Activated B cell treated with CpG ODN at 0.5 μM for 24 hours (primary cell): ENCODE measurements around the gene CCDC50. TPM values are rescaled to one million over a fixed set of nuclear protein-coding genes. Genes with fewer than 3 reads are reported as not detected.

Experiments used
- ATAC-seq: fragments of 200-7000 bp; cut with Tn5 transposase; one replicate; pipeline ENCODE4 v1.10.0; 2021; ENCODE audit warnings: low read depth, mild to moderate bottlenecking, moderate library complexity
- CTCF ChIA-PET: fragments of 350-600 bp; sonication (Branson Sonifier 250); formaldehyde crosslinking; loops from one replicate; lab custom pipeline; 2021; ENCODE audit warnings: antibody characterized with exemption; lab: Charles Lee
- POLR2A ChIA-PET: fragments of 350-600 bp; sonication (Branson Sonifier 250); formaldehyde crosslinking; loops from one replicate; lab custom pipeline; 2021; ENCODE audit warnings: antibody characterized with exemption; lab: Charles Lee
- DNase-seq: peaks from one replicate; pipeline ENCODE4 v3.0.0; 2022
- H3K27ac Mint-ChIP-seq: one replicate; pipeline ENCODE4 v1.8.0; 2020; ENCODE audit warnings: mixed read lengths
- H3K27me3 Mint-ChIP-seq: one replicate; pipeline ENCODE4 v1.8.0; 2021; ENCODE audit warnings: mixed read lengths
- H3K36me3 Mint-ChIP-seq: one replicate; pipeline ENCODE4 v1.8.0; 2021; ENCODE audit warnings: low read depth, mixed read lengths
- H3K4me1 Mint-ChIP-seq: one replicate; pipeline ENCODE4 v1.8.0; 2021; ENCODE audit warnings: mixed read lengths
- H3K4me3 Mint-ChIP-seq: one replicate; pipeline ENCODE4 v1.8.0; 2020; ENCODE audit warnings: mild to moderate bottlenecking, mixed read lengths
- H3K9me3 Mint-ChIP-seq: one replicate; pipeline ENCODE4 v1.8.0; 2020; ENCODE audit warnings: mixed read lengths
- intact Hi-C: fragments of 100-400 bp; cut with micrococcal nuclease; formaldehyde crosslinking; loops from one replicate; pipeline ENCODE4 v1.15.1; 2024
- total RNA-seq: library from RNA; stranded (reverse); gene quantifications from 2 replicates; pipeline ENCODE4 v1.2.3, GENCODE V29; 2022
- TF ChIP-seq, protein P1 (sequence below): fragments of 200-600 bp; IDR thresholded peaks from one replicate; pipeline ENCODE4 v1.8.0; 2022; ENCODE audit warnings: antibody characterized with exemption, mild to moderate bottlenecking

CCDC50 gene
- total RNA-seq, 1 donor from 2014 or later = 153 TPM

DNA sequence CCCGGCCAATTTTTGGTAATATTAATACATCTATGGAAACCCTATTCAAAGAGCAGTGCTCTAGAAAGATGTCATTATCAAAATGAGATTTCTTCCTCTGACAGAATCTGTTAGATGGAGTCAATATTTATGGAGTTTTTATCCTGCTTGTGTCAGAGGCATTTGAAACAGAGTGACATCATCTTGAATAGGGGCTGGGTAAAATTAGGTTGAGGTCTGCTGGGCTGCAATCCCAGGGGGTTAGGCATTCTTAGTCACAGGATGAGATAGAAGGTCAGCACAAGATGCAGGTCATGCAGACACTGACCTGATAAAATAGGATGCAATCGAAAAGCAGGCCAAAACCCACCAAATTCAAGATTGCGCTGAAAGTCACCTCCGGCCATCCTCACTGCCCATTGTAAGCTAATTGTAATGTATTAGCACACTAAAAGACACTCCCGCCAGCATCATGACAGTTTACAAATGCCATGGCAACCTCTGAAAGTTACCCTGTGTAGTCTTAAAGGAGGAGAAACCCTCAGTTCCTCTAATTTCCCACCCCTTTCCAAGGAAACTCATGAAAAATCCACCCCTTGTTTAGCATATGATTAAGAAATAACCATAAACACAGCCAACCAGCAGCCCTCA lies 27.3 kb upstream of the CCDC50 start:
- ChIA-PET CTCF (no interaction called here), POLR2A (interaction anchor here (1.1 to 2.0 kb wide), 4 partner anchors 27 to 57 kb away, joined by 3 to 33 read pairs (median 8); partner anchors contain the start of genes CCDC50 and UTS2B)
- TF ChIP-seq, protein P1, sequence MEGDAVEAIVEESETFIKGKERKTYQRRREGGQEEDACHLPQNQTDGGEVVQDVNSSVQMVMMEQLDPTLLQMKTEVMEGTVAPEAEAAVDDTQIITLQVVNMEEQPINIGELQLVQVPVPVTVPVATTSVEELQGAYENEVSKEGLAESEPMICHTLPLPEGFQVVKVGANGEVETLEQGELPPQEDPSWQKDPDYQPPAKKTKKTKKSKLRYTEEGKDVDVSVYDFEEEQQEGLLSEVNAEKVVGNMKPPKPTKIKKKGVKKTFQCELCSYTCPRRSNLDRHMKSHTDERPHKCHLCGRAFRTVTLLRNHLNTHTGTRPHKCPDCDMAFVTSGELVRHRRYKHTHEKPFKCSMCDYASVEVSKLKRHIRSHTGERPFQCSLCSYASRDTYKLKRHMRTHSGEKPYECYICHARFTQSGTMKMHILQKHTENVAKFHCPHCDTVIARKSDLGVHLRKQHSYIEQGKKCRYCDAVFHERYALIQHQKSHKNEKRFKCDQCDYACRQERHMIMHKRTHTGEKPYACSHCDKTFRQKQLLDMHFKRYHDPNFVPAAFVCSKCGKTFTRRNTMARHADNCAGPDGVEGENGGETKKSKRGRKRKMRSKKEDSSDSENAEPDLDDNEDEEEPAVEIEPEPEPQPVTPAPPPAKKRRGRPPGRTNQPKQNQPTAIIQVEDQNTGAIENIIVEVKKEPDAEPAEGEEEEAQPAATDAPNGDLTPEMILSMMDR = no peak
- Mint-ChIP-seq H3K4me1 (peaks cover 33% of the 10 kb centered on the region), H3K36me3 (peaks cover 2% of the 10 kb centered on the region), H3K27me3 (no peaks in the 10 kb centered on the region), H3K27ac (peak overlapping the region; percentile 97), H3K4me3 (peak overlapping the region; percentile 11), H3K9me3 (peaks cover 5% of the 10 kb centered on the region)
- intact Hi-C loops = loop anchor here (1.0 to 2.0 kb wide), 4 partner anchors 12 to 57 kb away; partner anchors contain the start of gene CCDC50
- no peak for ATAC-seq
- DNase-seq = no peak

DNA sequence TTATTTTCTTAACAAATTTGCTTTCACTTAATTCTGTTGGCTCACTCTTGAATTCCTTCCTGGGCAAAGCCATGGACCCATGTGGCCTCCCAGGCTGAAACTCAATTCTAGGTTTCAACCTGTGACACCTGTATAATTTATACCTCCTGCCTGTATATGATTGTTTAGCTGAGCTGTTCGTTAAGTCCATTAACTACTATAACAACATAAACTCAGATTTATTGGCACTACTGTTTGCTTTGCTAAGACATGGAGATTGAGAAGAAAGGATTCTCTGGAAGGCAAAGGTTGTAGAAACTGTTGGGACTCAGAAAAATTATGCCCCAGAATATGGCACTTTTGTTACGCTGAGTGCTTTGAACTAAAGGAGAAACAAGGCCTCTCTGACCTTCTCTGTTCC lies 26.7 kb upstream of the CCDC50 start:
- peak overlapping the region; percentile 97 for H3K27ac Mint-ChIP-seq
- peaks cover 33% of the 10 kb centered on the region for H3K4me1 Mint-ChIP-seq
- DNase-seq (no peak), ATAC-seq (no peak)
- CTCF ChIA-PET = no interaction called here
- no peak overlapping the region for H3K4me3 Mint-ChIP-seq
- no peaks in the 10 kb centered on the region for H3K27me3 Mint-ChIP-seq
- peaks cover 2% of the 10 kb centered on the region for H3K36me3 Mint-ChIP-seq
- POLR2A ChIA-PET = interaction anchor here (1.1 to 2.0 kb wide), 2 partner anchors 27 to 58 kb away, joined by 3 to 8 read pairs; partner anchors contain the start of gene CCDC50
- intact Hi-C loops = no loop called here
- peaks cover 5% of the 10 kb centered on the region for H3K9me3 Mint-ChIP-seq
- TF ChIP-seq, protein P1 = no peak

- Mint-ChIP-seq H3K4me1 (peaks cover 36% of the 10 kb centered on the region), H3K4me3 (no peak overlapping the region), H3K36me3 (peaks cover 2% of the 10 kb centered on the region), H3K27me3 (no peaks in the 10 kb centered on the region), H3K9me3 (peaks cover 5% of the 10 kb centered on the region), H3K27ac (no peak overlapping the region)
- intact Hi-C loops = no loop called here
- TF ChIP-seq, protein P1 = no peak
- POLR2A ChIA-PET = interaction anchor here (2.2 kb wide), 1 partner anchor 26 kb away, joined by 6 read pairs; the partner anchor contains the start of gene CCDC50
- DNase-seq (no peak), ATAC-seq (no peak)
- CTCF ChIA-PET = interaction anchor here (1.2 kb wide), 1 partner anchor 60 kb away, joined by 3 read pairs; no protein-coding TSS in a partner anchor
These were observed 25.6 kb upstream of the CCDC50 start for GRCh38 chr3:191303596-191303995.

GRCh38 chr3:191306428-191306827 lies 22.8 kb upstream of the CCDC50 start:
- ATAC-seq = no peak
- DNase-seq = no peak
- H3K27me3 Mint-ChIP-seq = no peaks in the 10 kb centered on the region
- ChIA-PET POLR2A (no interaction called here), CTCF (no interaction called here)
- no peaks in the 10 kb centered on the region for H3K9me3 Mint-ChIP-seq
- H3K4me1 Mint-ChIP-seq = peaks cover 22% of the 10 kb centered on the region
- H3K27ac Mint-ChIP-seq = no peak overlapping the region
- intact Hi-C loops = no loop called here
- TF ChIP-seq, protein P1 = no peak
- no peak overlapping the region for H3K4me3 Mint-ChIP-seq
- no peaks in the 10 kb centered on the region for H3K36me3 Mint-ChIP-seq

- H3K27me3 Mint-ChIP-seq = no peaks in the 10 kb centered on the region
- H3K27ac Mint-ChIP-seq = no peak overlapping the region
- no peak for DNase-seq
- H3K4me1 Mint-ChIP-seq = peaks cover 14% of the 10 kb centered on the region
- H3K9me3 Mint-ChIP-seq = no peaks in the 10 kb centered on the region
- intact Hi-C loops = no loop called here
- no peak overlapping the region for H3K4me3 Mint-ChIP-seq
- ChIA-PET CTCF (no interaction called here), POLR2A (no interaction called here)
- ATAC-seq = no peak
- TF ChIP-seq, protein P1 = no peak
- no peaks in the 10 kb centered on the region for H3K36me3 Mint-ChIP-seq
These were observed 21.9 kb upstream of the CCDC50 start for GRCh38 chr3:191307341-191307740.
